ENCODE results near the gene PIP4K2B. TPM values are rescaled to one million over a fixed set of nuclear protein-coding genes. Genes with fewer than 3 reads are reported as not detected.

PIP4K2B gene
- total RNA-seq, 1 donor from 2014 or later: 77.8 TPM

- Mint-ChIP-seq H3K9me3 (ENCODE audit: low read depth) (no peaks in the 10 kb centered on the region), H3K4me1 (ENCODE audit: low read depth) (peaks cover 3% of the 10 kb centered on the region), H3K36me3 (ENCODE audit: insufficient read depth) (peaks cover 9% of the 10 kb centered on the region), H3K4me3 (ENCODE audit: low read depth) (no peak overlapping the region), H3K27ac (no peak overlapping the region), H3K27me3 (no peaks in the 10 kb centered on the region)
- no peak for DNase-seq (ENCODE audit: low spot score, unreplicated experiment)
- TF ChIP-seq CTCF (IDR thresholded peaks at IDR 0.05; ENCODE audit: unreplicated experiment): no peak
Observed at GRCh38 chr17:38725066-38725465, 74.3 kb downstream of the PIP4K2B start.

GRCh38 chr17:38724337-38724988 is 74.9 kb downstream of the PIP4K2B start:
- Mint-ChIP-seq H3K9me3 (ENCODE audit: low read depth) (no peaks in the 10 kb centered on the region), H3K36me3 (ENCODE audit: insufficient read depth) (peaks cover 9% of the 10 kb centered on the region), H3K27ac (no peak overlapping the region), H3K27me3 (no peaks in the 10 kb centered on the region), H3K4me3 (ENCODE audit: low read depth) (no peak overlapping the region), H3K4me1 (ENCODE audit: low read depth) (peaks cover 2% of the 10 kb centered on the region)
- no peak for DNase-seq (ENCODE audit: low spot score, unreplicated experiment)
- TF ChIP-seq CTCF (IDR thresholded peaks at IDR 0.05; ENCODE audit: unreplicated experiment): no peak

GRCh38 chr17:38721802-38722201 is 77.6 kb downstream of the PIP4K2B start:
- Mint-ChIP-seq H3K9me3 (ENCODE audit: low read depth) (no peaks in the 10 kb centered on the region), H3K27ac (no peak overlapping the region), H3K36me3 (ENCODE audit: insufficient read depth) (peaks cover 16% of the 10 kb centered on the region), H3K4me1 (ENCODE audit: low read depth) (no peaks in the 10 kb centered on the region), H3K27me3 (no peaks in the 10 kb centered on the region), H3K4me3 (ENCODE audit: low read depth) (no peak overlapping the region)
- DNase-seq (ENCODE audit: low spot score, unreplicated experiment): no peak
- TF ChIP-seq CTCF (IDR thresholded peaks at IDR 0.05; ENCODE audit: unreplicated experiment): no peak

- H3K9me3 Mint-ChIP-seq (ENCODE audit: low read depth): no peaks in the 10 kb centered on the region
- H3K36me3 Mint-ChIP-seq (ENCODE audit: insufficient read depth): peaks cover 18% of the 10 kb centered on the region
- DNase-seq (ENCODE audit: low spot score, unreplicated experiment): no peak
- TF ChIP-seq CTCF (IDR thresholded peaks at IDR 0.05; ENCODE audit: unreplicated experiment): no peak
- no peaks in the 10 kb centered on the region for H3K27me3 Mint-ChIP-seq
- no peaks in the 10 kb centered on the region for H3K4me1 Mint-ChIP-seq (ENCODE audit: low read depth)
- no peak overlapping the region for H3K4me3 Mint-ChIP-seq (ENCODE audit: low read depth)
- H3K27ac Mint-ChIP-seq: no peak overlapping the region
Observed at GRCh38 chr17:38720941-38721340, 78.4 kb downstream of the PIP4K2B start.

GRCh38 chr17:38719943-38720641 is 79.3 kb downstream of the PIP4K2B start:
- no peak for DNase-seq (ENCODE audit: low spot score, unreplicated experiment)
- Mint-ChIP-seq H3K9me3 (ENCODE audit: low read depth) (no peaks in the 10 kb centered on the region), H3K27ac (no peak overlapping the region), H3K36me3 (ENCODE audit: insufficient read depth) (peaks cover 19% of the 10 kb centered on the region), H3K4me3 (ENCODE audit: low read depth) (no peak overlapping the region), H3K4me1 (ENCODE audit: low read depth) (no peaks in the 10 kb centered on the region), H3K27me3 (no peaks in the 10 kb centered on the region)
- TF ChIP-seq CTCF (IDR thresholded peaks at IDR 0.05; ENCODE audit: unreplicated experiment): no peak
